ENCODE results near the gene LGSN.
"Not testable (repeated sequence)": the region's sequence is repeated elsewhere in the genome, so short reads cannot be mapped to it uniquely, and the experiment has no call there.

Gene LGSN

GRCh38 chr6:63333440-63333839 lies 13.7 kb upstream of the LGSN start:
- DNase-seq (ENCODE audit: low read depth) = no peak
- in situ Hi-C loops (cut with HindIII; ENCODE audit: low sequenced_read_pairs) = no loop called here
- H3K4me3 ChIP-seq (ENCODE audit: low read depth, low read length) = no peak overlapping the region
- no peak for TF ChIP-seq CTCF (IDR thresholded peaks at IDR 0.05; ENCODE audit: low read depth, low read length, missing control alignments)

GRCh38 chr6:63326630-63327029 lies 6.8 kb upstream of the LGSN start:
- in situ Hi-C loops (cut with HindIII; ENCODE audit: low sequenced_read_pairs); H3K4me3 ChIP-seq (ENCODE audit: low read depth, low read length); DNase-seq (ENCODE audit: low read depth): not testable (repeated sequence)

- in situ Hi-C loops (cut with HindIII; ENCODE audit: low sequenced_read_pairs) = no loop called here
- no peak for DNase-seq (ENCODE audit: low read depth)
- H3K4me3 ChIP-seq (ENCODE audit: low read depth, low read length) = no peak overlapping the region
- no peak for TF ChIP-seq CTCF (IDR thresholded peaks at IDR 0.05; ENCODE audit: low read depth, low read length, missing control alignments)
Observed at GRCh38 chr6:63322981-63323380, 3.2 kb upstream of the LGSN start.

GRCh38 chr6:63321821-63322220 lies 2.0 kb upstream of the LGSN start:
- in situ Hi-C loops (cut with HindIII; ENCODE audit: low sequenced_read_pairs) = no loop called here
- TF ChIP-seq CTCF (IDR thresholded peaks at IDR 0.05; ENCODE audit: low read depth, low read length, missing control alignments) = no peak
- no peak overlapping the region for H3K4me3 ChIP-seq (ENCODE audit: low read depth, low read length)
- no peak for DNase-seq (ENCODE audit: low read depth)

GRCh38 chr6:63317641-63318040 lies 2.1 kb downstream of the LGSN start:
- no peak overlapping the region for H3K4me3 ChIP-seq (ENCODE audit: low read depth, low read length)
- no peak for TF ChIP-seq CTCF (IDR thresholded peaks at IDR 0.05; ENCODE audit: low read depth, low read length, missing control alignments)
- no peak for DNase-seq (ENCODE audit: low read depth)
- in situ Hi-C loops (cut with HindIII; ENCODE audit: low sequenced_read_pairs) = no loop called here

- no peak for TF ChIP-seq CTCF (IDR thresholded peaks at IDR 0.05; ENCODE audit: low read depth, low read length, missing control alignments)
- in situ Hi-C loops (cut with HindIII; ENCODE audit: low sequenced_read_pairs) = no loop called here
- no peak overlapping the region for H3K4me3 ChIP-seq (ENCODE audit: low read depth, low read length)
- no peak for DNase-seq (ENCODE audit: low read depth)
Observed at GRCh38 chr6:63316113-63316512, 3.7 kb downstream of the LGSN start.

- no peak for DNase-seq (ENCODE audit: low read depth)
- TF ChIP-seq CTCF (IDR thresholded peaks at IDR 0.05; ENCODE audit: low read depth, low read length, missing control alignments) = no peak
- in situ Hi-C loops (cut with HindIII; ENCODE audit: low sequenced_read_pairs) = no loop called here
- no peak overlapping the region for H3K4me3 ChIP-seq (ENCODE audit: low read depth, low read length)
Observed at GRCh38 chr6:63313111-63313510, 6.7 kb downstream of the LGSN start.
